Suprapubic skin (tissue), 4 donors: Measurements from ENCODE around the gene ATXN7.

Source experiments
- CTCF ChIP-seq, 2 donors: fragments of 200-600 bp in 1 of 2; fragments of 450-650 bp in 1 of 2; sonication (generic) in 1 of 2; IDR thresholded peaks; one replicate each; pipeline ENCODE4 v1.5.1; 2016 to 2019; ENCODE audit warnings: antibody characterized with exemption in 2 of 2, mild to moderate bottlenecking in 1 of 2, moderate library complexity in 1 of 2
- EP300 ChIP-seq: sonication (generic); formaldehyde crosslinking; IDR thresholded peaks from one replicate; pipeline ENCODE4 v1.6.1; 2017; ENCODE audit warnings: antibody characterized with exemption
- POLR2A ChIP-seq, 2 donors: fragments of 450-650 bp; IDR thresholded peaks; one replicate each; pipeline ENCODE4 v1.6.1; 2017; ENCODE audit warnings: antibody characterized with exemption in 2 of 2, mild to moderate bottlenecking in 2 of 2, moderate library complexity in 2 of 2
- POLR2AphosphoS5 ChIP-seq, 3 donors: sonication (generic); formaldehyde crosslinking; IDR thresholded peaks; one replicate each; pipeline ENCODE4 v1.6.1; 2017; ENCODE audit warnings: antibody characterized with exemption in 3 of 3

DNA sequence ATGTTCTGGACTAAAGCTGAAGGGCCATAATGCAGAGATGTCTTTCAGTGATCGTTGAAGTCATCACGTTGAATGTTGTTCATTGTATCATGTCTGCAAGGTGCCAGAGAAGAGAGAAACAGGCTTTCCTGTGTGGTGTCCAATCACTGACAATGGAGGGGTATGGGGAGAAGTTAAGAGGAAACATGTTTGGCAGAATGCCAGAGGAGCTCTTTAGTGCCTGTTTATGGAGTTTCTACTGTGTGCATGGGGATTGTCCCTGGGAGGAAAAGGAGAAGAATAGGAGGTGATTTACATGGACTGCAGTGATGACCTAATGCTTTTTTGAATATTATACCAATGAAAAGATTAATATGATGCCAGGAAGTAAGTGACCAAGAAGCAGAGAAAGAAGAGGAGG is 36.8 kb downstream of the ATXN7 start:
- no peak for TF ChIP-seq CTCF (IDR thresholded peaks at IDR 0.05)
- TF ChIP-seq EP300, result no peak
- no peak for TF ChIP-seq POLR2A (IDR thresholded peaks at IDR 0.05)
- no peak for TF ChIP-seq POLR2AphosphoS5 (IDR thresholded peaks at IDR 0.05)
